HG02943 (cell line): Measurements from ENCODE around the gene PHLDA3.

ENCODE experiments used
- ATAC-seq: cut with Tn5 transposase; IDR thresholded peaks from one replicate; pipeline ENCODE4 v1.9.1; 2021; ENCODE audit warnings: mild to moderate bottlenecking, low read depth, moderate library complexity; ENCODE audit not compliant: unreplicated experiment

The PHLDA3 gene

DNA sequence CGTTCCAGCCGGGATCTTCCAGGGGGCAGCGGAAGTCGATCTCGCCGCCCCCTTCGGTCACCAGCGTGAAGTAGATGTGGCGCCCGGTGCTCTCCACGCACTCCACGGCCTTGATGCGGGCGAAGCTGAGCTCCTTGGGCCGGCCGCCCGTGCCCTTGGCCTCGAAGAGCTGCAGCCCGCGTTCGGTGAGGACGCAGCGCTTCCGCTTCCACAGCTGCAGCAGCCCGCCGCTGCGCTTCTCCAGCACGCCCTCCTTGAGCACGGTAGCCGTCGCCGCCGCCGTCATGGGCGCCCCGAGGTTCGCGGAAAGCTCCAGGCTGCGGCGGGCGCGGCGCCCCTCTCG lies 516 bp downstream of the PHLDA3 start:
- peak; percentile 32 for ATAC-seq

DNA sequence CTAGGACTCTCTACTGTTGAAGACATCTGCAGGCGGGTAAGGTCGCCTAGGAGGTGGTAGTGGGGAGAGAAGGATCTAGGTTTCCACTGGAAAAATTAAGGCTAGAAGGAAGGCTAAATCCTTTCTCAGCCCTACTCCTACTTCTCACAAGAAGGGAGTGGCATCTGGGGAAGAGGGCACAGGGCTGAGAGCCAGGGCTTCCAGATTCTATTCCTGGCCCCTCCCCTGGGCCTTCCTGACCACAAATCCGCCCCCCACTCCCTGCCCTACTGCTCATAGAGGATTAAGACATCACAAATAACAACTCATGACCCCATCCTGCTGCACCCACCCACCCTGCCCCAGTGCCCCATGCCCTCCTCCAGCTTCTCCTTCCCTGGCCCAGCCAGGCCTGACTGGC lies 2.5 kb downstream of the PHLDA3 start:
- no peak for ATAC-seq

DNA sequence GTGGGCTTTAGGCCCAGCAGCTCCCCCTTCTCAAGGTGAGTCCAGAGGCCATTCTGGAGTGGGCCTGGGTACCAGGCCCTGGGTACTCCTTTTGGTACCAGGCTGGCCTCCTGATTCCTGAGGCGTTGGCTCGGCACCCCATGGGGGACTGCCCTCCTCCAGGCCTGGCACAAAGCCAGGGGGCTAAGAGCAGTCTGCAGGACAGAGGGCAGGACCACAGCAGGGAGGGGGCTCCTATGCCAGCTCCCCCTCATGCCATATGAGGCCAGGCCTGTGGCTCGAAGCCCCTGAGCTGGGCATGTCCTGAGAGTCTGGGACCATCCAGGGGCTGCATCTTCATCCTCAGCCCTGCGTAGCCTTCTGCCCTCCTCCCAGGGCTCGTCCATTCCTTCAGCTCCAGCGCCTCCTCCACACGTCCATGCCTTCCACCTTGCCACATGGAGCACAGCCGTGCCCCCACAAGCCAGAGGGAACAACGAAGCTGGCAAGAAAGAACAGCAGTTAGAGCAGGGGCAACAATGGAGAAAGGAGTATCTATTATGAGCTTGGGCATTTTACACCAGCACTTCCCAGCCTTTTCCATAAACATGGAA lies 3.2 kb downstream of the PHLDA3 start:
- ATAC-seq: no peak

DNA sequence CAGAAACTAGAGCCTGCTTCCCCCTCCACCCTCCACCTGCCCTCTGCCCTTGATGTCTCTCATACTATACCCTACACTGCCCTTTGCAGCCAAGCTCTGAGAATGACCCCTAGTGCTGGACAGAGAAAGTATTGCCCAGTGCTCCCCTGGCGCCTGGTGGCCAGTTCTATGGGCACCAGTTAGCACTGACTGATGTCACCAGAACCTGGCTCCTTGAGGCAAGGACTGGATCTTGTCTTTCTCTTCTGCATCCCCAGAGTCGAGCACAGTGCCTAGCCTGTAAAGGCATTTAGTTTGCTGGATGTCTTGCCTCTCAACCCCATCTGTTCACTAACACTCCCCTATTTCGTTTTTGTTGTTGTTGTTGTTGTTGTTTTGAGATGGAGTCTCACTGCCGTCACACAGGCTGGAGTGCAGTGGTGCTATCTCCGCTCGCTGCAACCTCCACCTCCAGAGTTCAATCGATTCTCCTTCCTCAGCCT lies 5.9 kb downstream of the PHLDA3 start:
- no peak for ATAC-seq

DNA sequence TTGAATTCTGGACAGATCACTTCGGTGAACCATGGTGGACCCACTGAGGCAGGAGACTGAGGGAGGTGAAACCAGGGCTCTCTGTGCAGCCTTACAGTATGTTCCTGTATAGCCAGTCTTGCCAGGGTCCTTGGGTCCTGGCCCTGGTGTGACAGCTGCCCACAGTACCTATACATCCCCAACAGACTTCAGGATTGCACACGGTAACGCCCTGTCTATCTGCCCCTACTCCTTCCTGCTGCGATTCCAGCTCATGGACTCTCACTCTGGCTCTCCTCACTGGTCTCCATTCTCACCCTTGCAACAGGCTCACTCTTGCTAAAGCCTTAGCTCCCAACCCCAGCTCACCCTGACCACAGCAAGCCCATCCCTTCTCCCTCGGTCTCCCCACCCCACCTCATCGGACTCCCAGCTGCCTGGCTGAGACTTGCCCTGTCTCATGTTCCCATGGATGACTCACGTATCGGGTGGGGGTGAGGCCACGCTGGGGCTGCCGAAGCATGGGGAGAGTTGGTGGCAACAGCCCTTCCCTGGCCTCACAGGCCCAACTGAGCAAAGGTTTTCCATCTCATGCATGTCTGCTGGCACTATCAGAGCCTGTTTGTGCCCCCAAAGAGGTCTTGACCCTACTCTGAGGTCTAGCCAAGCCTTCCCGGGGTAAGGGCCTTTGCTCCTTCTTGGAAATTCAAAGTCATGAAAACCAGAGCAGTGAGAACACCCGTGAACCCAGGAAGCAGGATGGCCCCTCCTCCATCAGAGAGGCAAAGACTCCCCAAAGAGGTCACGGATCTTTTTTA lies 7.1 kb downstream of the PHLDA3 start:
- ATAC-seq: no peak

DNA sequence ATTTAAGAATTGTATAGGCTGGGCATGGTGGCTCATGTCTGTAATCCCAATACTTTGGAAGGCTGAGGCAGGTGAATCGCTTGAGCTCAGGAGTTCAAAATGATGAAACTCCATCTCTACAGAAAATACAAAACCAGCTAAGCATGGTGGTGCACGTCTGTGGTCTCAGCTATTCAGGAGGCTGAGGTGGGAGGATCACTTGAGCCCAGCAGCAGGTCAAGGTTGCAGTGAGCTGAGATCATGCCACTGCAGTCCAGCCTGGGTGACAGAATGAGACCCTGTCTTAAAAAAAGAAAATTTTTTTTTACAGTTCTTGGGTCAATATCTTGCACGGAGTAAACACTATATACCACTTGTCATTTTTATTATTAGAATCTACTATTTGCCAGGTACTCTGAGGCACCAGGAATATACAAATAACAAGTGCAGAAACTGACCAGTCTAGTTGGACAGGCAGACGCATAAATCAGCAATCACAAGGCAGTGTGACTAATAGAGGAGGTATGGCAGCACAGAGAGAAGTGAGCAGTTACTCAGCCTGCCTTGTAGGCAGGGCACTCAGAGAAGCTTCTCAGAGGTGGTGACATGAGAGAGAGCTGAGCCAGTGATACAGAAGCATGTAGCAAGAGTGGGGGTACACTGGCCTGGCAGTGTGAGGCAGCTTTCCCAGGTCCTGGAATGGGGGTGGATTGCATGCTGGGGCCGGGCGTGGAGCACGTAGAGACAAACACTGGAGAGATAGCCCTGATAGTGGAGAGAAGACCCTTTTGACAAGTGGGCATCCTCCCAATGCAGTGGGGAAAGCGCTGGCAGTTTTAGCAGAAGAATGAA lies 8.0 kb downstream of the PHLDA3 start:
- no peak for ATAC-seq

DNA sequence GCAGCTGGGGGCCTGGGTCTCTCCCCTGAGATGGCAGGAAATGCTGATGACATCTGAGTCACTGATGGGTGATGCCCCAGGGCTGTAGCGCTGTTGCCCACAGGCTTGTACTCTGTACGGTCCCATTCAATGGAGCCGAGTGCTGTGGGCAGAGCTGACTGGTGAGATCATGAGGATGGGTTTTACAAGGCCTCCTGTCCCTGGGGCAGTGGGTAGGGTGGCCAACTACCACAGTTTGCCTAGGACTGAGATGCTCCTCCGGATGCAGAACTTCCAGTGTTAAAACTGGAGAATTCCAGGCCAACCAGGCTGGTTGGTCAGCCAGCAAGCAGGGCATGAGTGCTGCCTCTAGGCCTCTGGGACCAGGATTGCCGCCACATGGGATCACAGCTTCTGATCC lies 9.2 kb downstream of the PHLDA3 start:
- no peak for ATAC-seq

DNA sequence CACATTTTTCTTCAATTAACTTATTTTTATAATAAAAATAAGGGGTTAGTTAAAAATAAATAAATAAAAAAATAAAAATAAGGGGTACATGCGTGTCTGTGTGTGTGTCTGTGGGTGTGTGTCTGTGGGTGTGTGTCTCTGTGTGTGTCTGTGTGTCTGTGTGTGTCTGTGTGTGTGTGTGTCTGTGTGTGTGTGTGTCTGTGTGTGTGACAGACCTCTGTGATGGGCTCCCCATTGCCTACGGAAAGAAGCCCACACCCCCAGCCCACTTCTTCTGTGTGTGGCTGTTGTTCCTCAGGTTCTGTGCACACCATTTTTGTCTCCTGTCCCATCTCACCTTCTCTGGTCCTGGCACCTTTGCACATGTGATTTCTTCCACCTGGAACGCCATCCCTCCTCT lies 9.9 kb downstream of the PHLDA3 start:
- ATAC-seq: no peak

DNA sequence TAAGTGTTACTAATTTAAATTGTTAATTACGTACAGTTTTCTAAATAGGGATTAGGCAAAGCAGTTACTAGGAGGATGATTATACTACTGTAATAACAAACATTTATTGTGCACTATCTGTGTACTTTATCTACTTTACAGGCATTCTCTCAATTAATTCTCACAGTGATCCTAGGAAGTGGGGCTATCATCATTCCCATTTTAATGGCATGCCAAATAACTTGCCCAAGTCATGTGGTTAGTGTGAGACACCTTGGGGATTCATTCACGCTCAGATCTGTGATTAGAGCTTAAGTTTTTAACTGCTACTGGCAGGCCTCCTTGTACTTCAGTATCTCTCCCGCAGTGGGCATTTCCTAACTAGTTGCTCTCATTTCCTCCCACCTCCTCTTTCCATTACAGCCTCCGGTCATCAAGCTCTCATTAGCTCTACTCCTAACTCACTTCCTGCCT lies 11.5 kb downstream of the PHLDA3 start:
- ATAC-seq: no peak

DNA sequence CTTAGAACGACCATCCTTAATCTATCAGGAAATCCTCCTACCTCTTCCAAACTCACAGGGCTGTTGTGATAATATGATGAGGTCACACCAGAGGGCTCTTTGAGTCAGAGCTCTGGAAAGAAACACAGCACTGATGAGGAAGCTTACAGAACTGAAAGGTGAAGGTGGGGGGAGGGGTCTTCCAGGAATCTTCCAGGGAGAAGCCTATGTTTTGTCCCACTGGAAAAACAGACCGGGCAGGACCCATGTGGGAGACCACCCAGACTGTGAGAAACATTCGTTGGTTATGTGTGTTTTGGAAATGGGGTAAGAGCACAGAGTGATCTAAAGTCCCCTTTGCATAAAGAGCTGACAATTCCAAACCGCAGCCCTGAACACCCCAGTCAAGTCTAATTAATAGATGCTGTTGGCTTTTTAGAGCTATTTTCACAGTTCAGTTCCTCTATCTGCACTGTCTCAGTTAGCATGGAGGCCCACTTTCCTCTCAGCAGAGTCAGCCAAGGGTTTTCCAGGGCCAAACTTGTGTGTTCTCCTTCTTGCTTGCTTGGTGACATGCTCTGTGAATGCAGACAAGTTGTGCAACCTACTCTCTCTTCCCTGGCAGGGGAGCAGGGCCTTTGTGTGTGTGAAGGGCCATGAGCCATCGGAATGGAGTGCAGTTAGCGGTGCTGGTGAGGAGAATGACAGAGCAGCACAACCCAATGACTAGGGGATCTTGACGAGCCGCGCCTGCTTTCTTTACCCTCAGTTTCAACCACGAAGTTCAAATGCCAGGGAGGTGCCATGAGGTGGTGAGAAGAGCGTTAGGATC lies 12.3 kb downstream of the PHLDA3 start:
- ATAC-seq: no peak

DNA sequence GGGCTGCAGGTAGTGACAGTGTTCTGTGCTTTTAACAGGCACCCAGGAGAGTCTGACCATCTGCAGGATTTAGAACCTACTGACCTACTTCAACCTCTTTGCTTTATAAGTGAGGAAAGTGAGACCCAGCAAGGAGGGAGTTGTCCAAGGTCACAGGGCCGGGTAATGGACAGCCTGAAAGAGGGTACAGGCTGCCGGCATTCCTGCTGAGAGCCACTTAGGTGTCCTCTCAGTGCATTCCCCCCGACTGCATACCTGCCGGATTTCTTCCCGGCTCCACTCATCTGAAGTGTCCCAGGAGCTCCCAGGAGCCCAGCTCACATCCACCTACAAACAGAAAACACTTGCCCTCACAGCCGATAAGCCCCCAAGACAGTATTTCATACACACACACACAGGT lies 13.9 kb downstream of the PHLDA3 start:
- no peak for ATAC-seq

DNA sequence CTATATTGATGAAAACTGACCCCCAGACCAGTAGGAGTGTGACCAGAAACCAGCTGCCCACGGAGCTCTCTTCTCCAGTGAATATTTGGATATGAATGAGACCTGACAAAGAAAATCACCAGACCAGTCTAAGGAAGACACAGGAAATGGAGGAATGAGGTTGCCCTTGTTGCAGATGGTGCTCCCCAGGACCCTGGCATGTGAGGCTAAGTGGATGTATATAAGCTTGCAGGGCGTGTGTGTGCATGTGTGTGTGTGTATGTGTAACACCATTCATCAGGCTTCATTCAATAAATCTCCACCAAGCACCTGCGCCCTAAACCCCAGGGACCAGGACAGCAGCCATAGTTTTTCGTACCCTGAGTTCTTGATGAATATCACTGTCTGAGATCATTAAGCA lies 14.4 kb downstream of the PHLDA3 start:
- no peak for ATAC-seq

DNA sequence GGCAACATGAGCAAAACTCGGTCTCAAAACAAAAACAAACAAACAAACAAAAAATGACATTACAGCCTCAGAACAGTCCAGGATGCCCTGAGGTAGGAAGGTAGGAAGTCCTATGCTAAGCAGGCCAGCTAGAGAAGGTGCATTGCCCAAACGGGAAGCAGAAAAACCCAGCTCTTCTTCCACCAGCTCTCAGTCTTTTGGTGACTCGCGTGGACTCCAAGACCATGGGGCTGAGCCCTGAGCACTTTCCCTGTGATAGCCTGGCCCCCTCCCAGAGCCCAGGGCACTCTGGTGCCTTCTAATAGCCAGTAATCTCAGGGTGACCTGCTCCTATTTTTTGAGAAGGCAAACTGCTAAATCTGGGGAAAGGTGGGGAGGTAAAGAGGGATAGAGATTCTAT lies 16.1 kb downstream of the PHLDA3 start:
- no peak for ATAC-seq

DNA sequence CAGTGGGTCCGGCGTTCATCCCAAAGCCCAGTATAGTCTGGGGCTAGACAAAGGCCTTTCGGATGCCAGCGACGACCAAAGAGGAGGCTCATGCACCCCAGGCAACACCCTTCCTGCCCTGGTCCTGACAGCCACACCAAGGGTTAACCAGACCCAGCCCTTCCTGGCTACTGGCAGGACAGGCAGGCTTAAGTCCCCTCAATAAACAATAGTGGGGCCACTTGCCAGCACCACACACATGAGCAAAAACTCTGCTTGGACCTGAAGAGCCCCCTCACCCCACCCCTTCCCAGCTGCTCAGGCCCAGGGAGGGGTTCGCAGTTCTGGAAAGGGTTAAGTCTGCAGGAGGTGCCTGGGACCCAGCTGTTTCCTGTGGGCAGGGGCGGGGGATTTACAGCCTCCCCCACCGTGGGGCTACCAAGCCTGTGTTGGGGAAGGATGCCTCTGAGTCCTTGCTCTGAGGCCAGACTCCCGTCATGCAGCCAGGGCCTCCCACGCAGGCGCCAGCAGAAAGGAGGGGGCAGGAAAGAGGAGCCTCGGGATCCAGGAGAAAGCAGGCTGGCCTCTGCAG lies 18.2 kb downstream of the PHLDA3 start:
- no peak for ATAC-seq

DNA sequence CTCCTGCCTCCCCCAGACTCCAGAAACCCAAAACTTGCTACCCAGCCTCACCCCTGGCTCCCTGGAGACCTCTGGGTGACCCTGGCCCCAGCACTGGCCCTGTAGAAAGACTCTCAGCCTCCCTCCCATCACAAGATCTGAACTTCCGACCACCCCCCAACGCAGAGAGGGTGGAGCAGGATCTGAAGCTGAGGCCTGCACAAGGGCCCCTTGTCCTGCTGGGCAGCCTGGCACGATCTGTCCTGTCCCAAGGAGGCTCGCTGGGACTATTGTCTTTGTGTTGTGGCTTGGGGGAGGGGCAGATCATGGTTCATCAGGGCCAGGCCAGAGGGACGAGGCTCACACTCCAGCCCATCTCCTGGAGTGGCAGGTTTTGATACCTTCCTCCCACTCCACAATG lies 20.0 kb downstream of the PHLDA3 start:
- no peak for ATAC-seq

DNA sequence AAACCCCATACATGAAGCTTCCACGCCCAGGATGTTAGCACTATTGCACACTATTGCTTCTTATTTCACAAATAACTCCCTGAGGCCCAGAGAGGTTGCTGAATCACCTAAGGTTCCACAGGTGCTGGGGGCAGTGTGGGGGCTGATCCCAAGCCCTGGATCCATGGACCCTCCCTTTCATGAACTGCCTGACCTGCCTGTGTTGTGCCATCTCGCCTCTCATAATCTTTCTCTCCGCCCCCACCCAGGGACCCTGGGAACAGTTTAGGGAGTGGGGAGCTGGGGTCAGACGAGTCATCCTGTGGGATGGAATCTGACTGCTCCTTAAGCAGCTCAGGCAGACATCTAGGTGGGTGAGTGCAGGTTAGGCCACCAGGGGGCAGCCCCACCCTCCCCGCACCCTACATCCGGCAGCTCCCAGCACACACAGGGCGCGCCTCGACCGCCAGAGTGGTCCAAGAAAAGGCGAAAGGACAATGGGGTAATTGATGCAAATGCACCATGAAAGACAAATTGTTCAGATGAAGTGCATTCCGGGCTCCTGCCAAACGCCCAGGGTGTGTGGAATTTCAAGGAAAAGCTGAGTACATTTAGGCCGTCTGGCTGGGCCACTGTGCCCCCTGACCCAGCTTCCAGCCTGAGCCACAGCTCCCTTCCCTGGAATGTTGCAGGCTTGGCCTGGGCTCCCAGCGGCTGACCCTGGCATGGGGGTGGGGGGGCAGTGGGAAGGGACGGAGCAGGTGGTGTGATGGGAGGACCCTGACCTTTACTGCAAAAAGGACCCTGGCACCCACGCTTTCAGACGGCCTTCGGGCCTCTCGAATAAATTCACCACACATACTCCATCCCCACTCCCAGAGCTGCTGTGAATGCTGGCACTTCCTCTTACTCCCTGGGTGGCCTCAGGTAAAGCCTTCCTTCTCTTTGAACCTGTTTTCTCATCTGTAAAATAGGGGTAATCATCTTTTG lies 20.8 kb downstream of the PHLDA3 start:
- no peak for ATAC-seq

DNA sequence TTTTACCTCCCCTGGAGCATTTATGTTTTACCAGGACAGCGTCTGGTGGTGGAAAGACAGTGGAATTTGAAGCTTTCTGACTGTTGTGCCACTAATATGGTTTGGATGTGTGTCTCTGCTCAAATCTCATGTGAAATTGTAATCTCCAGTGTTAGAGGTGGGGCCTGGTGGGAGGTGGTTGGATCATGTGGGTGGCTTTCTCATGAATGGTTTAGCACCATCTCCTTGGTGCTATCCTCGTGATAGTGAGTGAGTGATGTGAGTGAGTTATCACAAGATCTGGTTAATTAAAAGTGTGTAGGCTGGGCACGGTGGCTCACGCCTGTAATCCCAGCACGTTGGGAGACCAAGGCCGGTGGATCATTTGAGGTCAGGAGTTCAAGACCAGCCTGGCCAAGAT lies 23.7 kb downstream of the PHLDA3 start:
- ATAC-seq: no peak

DNA sequence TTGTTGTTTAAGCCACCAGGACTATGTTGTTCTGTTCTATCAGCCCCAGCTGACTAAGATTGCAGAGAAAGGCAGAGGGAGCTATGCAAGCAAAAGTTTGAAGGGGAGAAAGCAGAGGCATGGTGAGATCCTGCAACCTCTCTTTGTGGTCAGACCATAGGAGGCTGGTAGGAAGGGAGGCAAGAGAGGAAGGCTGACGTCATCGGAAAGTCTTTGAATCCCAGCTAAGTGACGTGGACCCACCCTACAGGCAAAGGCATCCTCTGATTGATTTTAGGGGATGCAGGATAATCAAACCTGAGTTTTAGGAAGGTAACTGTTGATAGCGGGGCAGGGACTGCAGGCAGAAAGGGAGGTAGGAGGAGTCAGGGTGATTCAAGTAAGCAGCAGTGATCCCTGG lies 24.2 kb downstream of the PHLDA3 start:
- no peak for ATAC-seq

DNA sequence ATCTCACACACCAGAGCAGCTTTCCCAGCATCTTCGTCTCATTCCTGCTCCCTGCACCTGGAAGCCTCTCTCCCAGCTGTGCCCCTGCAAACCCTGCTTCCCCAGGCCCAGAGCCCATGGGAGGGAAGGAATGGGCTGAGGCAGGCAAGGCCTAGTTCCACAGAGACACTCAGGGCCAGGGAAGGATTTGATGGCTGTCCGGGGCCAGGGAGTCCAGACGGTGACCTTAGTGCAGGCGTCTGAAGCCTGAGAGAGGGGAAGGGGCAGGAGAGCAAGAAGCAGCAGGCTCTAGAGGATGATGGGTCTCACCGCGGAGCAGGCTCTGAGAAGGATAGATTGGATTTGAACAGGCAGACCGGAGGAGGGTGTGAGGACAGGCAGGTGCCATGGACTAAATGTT lies 25.2 kb downstream of the PHLDA3 start:
- ATAC-seq: no peak
